ENCODE measurements around the gene TPBGL.

TPBGL gene

DNA sequence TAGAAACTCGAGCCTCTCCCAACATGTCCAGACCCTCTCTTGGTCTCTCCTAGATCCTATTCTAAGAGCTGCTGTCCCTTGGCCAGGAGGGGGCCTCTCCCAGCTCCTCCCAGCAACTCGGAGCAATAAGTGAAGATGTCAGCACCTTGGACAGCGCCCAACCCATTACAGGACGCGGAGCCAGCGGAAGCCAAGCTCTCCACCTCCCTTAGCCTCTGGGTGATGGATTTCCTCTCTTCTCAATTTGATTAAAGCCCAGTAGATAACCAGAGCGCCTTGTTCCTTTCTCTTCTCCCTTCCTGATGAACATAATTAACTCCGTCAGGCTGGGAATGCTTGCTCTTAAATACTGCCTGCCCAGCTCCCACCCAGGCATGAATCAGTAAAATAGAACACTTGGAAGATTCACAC lies 26.2 kb upstream of the TPBGL start:
- no peak for TF ChIP-seq ZFX (IDR thresholded peaks at IDR 0.05; ENCODE audit: borderline replicate concordance)
- TF ChIP-seq, protein P1, sequence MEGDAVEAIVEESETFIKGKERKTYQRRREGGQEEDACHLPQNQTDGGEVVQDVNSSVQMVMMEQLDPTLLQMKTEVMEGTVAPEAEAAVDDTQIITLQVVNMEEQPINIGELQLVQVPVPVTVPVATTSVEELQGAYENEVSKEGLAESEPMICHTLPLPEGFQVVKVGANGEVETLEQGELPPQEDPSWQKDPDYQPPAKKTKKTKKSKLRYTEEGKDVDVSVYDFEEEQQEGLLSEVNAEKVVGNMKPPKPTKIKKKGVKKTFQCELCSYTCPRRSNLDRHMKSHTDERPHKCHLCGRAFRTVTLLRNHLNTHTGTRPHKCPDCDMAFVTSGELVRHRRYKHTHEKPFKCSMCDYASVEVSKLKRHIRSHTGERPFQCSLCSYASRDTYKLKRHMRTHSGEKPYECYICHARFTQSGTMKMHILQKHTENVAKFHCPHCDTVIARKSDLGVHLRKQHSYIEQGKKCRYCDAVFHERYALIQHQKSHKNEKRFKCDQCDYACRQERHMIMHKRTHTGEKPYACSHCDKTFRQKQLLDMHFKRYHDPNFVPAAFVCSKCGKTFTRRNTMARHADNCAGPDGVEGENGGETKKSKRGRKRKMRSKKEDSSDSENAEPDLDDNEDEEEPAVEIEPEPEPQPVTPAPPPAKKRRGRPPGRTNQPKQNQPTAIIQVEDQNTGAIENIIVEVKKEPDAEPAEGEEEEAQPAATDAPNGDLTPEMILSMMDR (IDR thresholded peaks at IDR 0.05), result peak; percentile 42
- H3K27ac ChIP-seq, result no peak overlapping the region

GRCh38 chr11:75214843-75215242 lies 25.7 kb upstream of the TPBGL start:
- H3K27ac ChIP-seq, result no peak overlapping the region
- TF ChIP-seq, protein P1 (IDR thresholded peaks at IDR 0.05), result no peak
- no peak for TF ChIP-seq ZFX (IDR thresholded peaks at IDR 0.05; ENCODE audit: borderline replicate concordance)

GRCh38 chr11:75219869-75220268 lies 20.7 kb upstream of the TPBGL start:
- H3K27ac ChIP-seq, result no peak overlapping the region
- TF ChIP-seq, protein P1 (IDR thresholded peaks at IDR 0.05), result no peak
- no peak for TF ChIP-seq ZFX (IDR thresholded peaks at IDR 0.05; ENCODE audit: borderline replicate concordance)

GRCh38 chr11:75223954-75224643 lies 16.5 kb upstream of the TPBGL start:
- H3K27ac ChIP-seq, result no peak overlapping the region
- TF ChIP-seq, protein P1 (IDR thresholded peaks at IDR 0.05), result no peak
- no peak for TF ChIP-seq ZFX (IDR thresholded peaks at IDR 0.05; ENCODE audit: borderline replicate concordance)

DNA sequence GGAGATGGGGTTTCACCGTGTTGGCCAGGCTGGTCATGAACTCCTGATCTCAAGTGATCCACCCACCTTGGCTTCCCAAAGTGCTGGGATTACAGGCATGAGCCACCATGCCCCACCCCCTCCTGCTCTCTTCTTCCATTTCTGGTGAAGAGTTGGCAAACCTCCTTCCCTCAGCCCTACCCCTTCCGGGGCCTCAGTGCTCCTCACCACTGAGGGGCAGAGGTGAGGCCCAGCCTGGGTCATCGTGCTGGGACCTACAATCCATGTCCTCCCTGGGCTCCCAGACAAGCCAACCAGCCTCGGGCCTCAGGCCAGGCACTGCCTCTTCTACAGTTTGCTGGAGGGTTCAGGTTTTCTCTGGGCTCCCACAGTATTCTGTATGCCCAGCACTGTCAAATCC lies 14.8 kb upstream of the TPBGL start:
- no peak overlapping the region for H3K27ac ChIP-seq

GRCh38 chr11:75229466-75229865 lies 11.1 kb upstream of the TPBGL start:
- TF ChIP-seq, protein P1 (IDR thresholded peaks at IDR 0.05), result no peak
- no peak for TF ChIP-seq ZFX (IDR thresholded peaks at IDR 0.05; ENCODE audit: borderline replicate concordance)
- H3K27ac ChIP-seq, result no peak overlapping the region

More for the DNA sequence above, 14.8 kb upstream of the TPBGL start:
- TF ChIP-seq ZFX (IDR thresholded peaks at IDR 0.05; ENCODE audit: borderline replicate concordance), result no peak
- TF ChIP-seq, protein P1 (IDR thresholded peaks at IDR 0.05), result no peak

DNA sequence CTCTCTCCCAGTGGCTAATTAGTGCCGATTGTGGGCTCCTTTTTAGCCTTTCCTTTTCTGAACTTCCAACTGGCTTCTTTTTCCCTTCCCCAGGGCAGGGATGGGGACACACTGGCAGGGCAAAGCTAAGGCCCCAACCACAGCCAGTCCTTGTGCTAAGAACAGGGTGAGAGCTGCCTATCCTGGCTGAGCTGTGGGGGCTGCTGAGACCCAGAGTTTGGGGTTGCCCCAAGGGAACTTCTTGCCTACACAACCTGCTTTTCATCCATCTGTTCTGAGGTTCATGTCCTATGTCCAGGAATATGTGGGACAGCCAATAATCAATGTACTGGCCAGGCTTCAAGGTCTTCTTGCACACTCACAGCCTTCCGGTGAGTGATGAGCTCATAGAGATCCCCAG lies 10.0 kb upstream of the TPBGL start:
- no peak for TF ChIP-seq ZFX (IDR thresholded peaks at IDR 0.05; ENCODE audit: borderline replicate concordance)
- no peak overlapping the region for H3K27ac ChIP-seq

DNA sequence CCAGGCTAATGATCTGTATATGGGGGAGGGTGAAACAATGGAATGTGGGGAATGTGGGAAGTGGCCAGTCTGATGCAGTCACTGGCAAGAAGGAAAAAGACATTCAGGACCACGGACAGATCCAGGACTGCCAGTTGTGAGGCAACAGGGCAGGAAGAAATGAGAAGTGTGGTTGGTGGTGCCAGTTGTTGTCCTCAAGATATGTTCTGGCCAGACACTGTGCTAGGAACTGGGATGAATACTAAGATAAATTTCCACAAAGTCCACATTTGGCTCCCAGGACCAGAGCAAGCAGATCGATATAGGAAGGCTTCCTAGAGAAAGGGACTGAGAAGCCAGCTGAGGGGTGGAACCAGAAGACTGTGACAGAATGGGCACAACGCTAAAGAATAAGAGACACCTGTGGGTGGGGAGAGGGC lies 6.8 kb upstream of the TPBGL start:
- TF ChIP-seq, protein P1 (IDR thresholded peaks at IDR 0.05), result no peak
- no peak for TF ChIP-seq ZFX (IDR thresholded peaks at IDR 0.05; ENCODE audit: borderline replicate concordance)
- no peak overlapping the region for H3K27ac ChIP-seq
